ENCODE results near the gene SIK1. TPM values are rescaled to one million over a fixed set of nuclear protein-coding genes. Genes with fewer than 3 reads are reported as not detected.
"Not testable (repeated sequence)": the region's sequence is repeated elsewhere in the genome, so short reads cannot be mapped to it uniquely, and the experiment has no call there.

Gene SIK1
- total RNA-seq, result 1 to 10 TPM; 5.5 to 8.8 TPM

GRCh38 chr21:43426404-43427241 lies at the start of gene SIK1:
Gene SIK1, minus strand, starts transcription at chr21:43427131. Its CDS starts 953 bp downstream, at chr21:43426178.
- CTCF ChIA-PET, POLR2A ChIA-PET: not testable (repeated sequence)

- CTCF ChIA-PET, POLR2A ChIA-PET: not testable (repeated sequence)
These were observed 44.8 kb upstream of the SIK1 start for GRCh38 chr21:43471597-43472242.

GRCh38 chr21:43469719-43470458 lies 43.0 kb upstream of the SIK1 start:
- POLR2A ChIA-PET, result not testable (repeated sequence)

GRCh38 chr21:43467785-43468184 lies 40.9 kb upstream of the SIK1 start:
- ChIA-PET POLR2A (no interaction called here), CTCF (no interaction called here)

More at GRCh38 chr21:43469719-43470458, 43.0 kb upstream of the SIK1 start:
- CTCF ChIA-PET, result not testable (repeated sequence)

GRCh38 chr21:43465159-43465558 lies 38.2 kb upstream of the SIK1 start:
- POLR2A ChIA-PET, CTCF ChIA-PET: not testable (repeated sequence)

GRCh38 chr21:43463498-43464261 lies 36.7 kb upstream of the SIK1 start:
- POLR2A ChIA-PET, result not testable (repeated sequence)

GRCh38 chr21:43462932-43463331 lies 36.0 kb upstream of the SIK1 start:
- CTCF ChIA-PET, POLR2A ChIA-PET: not testable (repeated sequence)

More at GRCh38 chr21:43463498-43464261, 36.7 kb upstream of the SIK1 start:
- CTCF ChIA-PET, result not testable (repeated sequence)

- CTCF ChIA-PET, POLR2A ChIA-PET: not testable (repeated sequence)
These were observed 33.5 kb upstream of the SIK1 start for GRCh38 chr21:43460475-43460874.

- CTCF ChIA-PET, POLR2A ChIA-PET: not testable (repeated sequence)
These were observed 32.1 kb upstream of the SIK1 start for GRCh38 chr21:43458995-43459394.

GRCh38 chr21:43456616-43457314 lies 29.8 kb upstream of the SIK1 start:
- CTCF ChIA-PET, POLR2A ChIA-PET: not testable (repeated sequence)

- CTCF ChIA-PET, POLR2A ChIA-PET: not testable (repeated sequence)
These were observed 28.8 kb upstream of the SIK1 start for GRCh38 chr21:43455717-43456116.

GRCh38 chr21:43454176-43454575 lies 27.2 kb upstream of the SIK1 start:
- CTCF ChIA-PET, POLR2A ChIA-PET: not testable (repeated sequence)

GRCh38 chr21:43451850-43452249 lies 24.9 kb upstream of the SIK1 start:
- POLR2A ChIA-PET, CTCF ChIA-PET: not testable (repeated sequence)

GRCh38 chr21:43450287-43450686 lies 23.4 kb upstream of the SIK1 start:
- CTCF ChIA-PET, POLR2A ChIA-PET: not testable (repeated sequence)

- CTCF ChIA-PET, POLR2A ChIA-PET: not testable (repeated sequence)
These were observed 20.5 kb upstream of the SIK1 start for GRCh38 chr21:43447353-43447977.

- POLR2A ChIA-PET, CTCF ChIA-PET: not testable (repeated sequence)
These were observed 19.5 kb upstream of the SIK1 start for GRCh38 chr21:43446277-43446932.

- CTCF ChIA-PET, POLR2A ChIA-PET: not testable (repeated sequence)
These were observed 17.6 kb upstream of the SIK1 start for GRCh38 chr21:43444524-43444923.

GRCh38 chr21:43442571-43442970 lies 15.6 kb upstream of the SIK1 start:
- CTCF ChIA-PET, result not testable (repeated sequence)

More at GRCh38 chr21:43442571-43442970, 15.6 kb upstream of the SIK1 start:
- POLR2A ChIA-PET, result not testable (repeated sequence)
